Measurements from ENCODE around the gene RAB22A.
"Not testable (repeated sequence)": the region's sequence is repeated elsewhere in the genome, so short reads cannot be mapped to it uniquely, and the experiment has no call there.

The RAB22A gene

GRCh38 chr20:58408603-58409246 lies 99.2 kb downstream of the RAB22A start:
- no peak for DNase-seq (ENCODE audit: low read depth in 2 of 2)

- DNase-seq (ENCODE audit: low read depth in 2 of 2), result not testable (repeated sequence)
Measured at GRCh38 chr20:58414216-58414615, 104.7 kb downstream of the RAB22A start.

- DNase-seq (ENCODE audit: low read depth in 2 of 2), result not testable (repeated sequence)
Measured at GRCh38 chr20:58414786-58415185, 105.3 kb downstream of the RAB22A start.

GRCh38 chr20:58416057-58416456 lies 106.5 kb downstream of the RAB22A start:
- no peak for DNase-seq (ENCODE audit: low read depth in 2 of 2)

- no peak for DNase-seq (ENCODE audit: low read depth in 2 of 2)
Measured at GRCh38 chr20:58416835-58417234, 107.3 kb downstream of the RAB22A start.

All from stimulated activated CD8-positive, alpha-beta memory T cell treated with anti-CD3 and anti-CD28 coated beads, Interleukin-15, amount 100 ng/mL, for 48 hours (primary cell).